ENCODE measurements around the gene RCC2.

RCC2 gene

GRCh38 chr1:17361687-17362086 lies 77.8 kb downstream of the RCC2 start:
- no peak overlapping the region for H3K9ac ChIP-seq (ENCODE audit: low read depth, low read length)
- no peaks in the 10 kb centered on the region for H3K9me3 ChIP-seq (ENCODE audit: control insufficient read depth, insufficient read depth, low read length)
- no peaks in the 10 kb centered on the region for H3K27me3 ChIP-seq (ENCODE audit: control insufficient read depth, insufficient read depth, low read length)
- no peaks in the 10 kb centered on the region for H3K36me3 ChIP-seq (ENCODE audit: control insufficient read depth, insufficient read depth, low read length)
- no peak overlapping the region for H3K4me3 ChIP-seq (ENCODE audit: low read depth, low read length)
- no peaks in the 10 kb centered on the region for H3K4me1 ChIP-seq (ENCODE audit: control insufficient read depth, insufficient read depth, low read length)

GRCh38 chr1:17360272-17360956 lies 79.1 kb downstream of the RCC2 start:
- Histone ChIP-seq H3K9ac (ENCODE audit: low read depth, low read length) (no peak overlapping the region), H3K27me3 (ENCODE audit: control insufficient read depth, insufficient read depth, low read length) (no peaks in the 10 kb centered on the region), H3K4me1 (ENCODE audit: control insufficient read depth, insufficient read depth, low read length) (no peaks in the 10 kb centered on the region), H3K4me3 (ENCODE audit: low read depth, low read length) (no peak overlapping the region), H3K36me3 (ENCODE audit: control insufficient read depth, insufficient read depth, low read length) (no peaks in the 10 kb centered on the region), H3K9me3 (ENCODE audit: control insufficient read depth, insufficient read depth, low read length) (no peaks in the 10 kb centered on the region)

GRCh38 chr1:17359808-17360207 lies 79.7 kb downstream of the RCC2 start:
- no peaks in the 10 kb centered on the region for H3K4me1 ChIP-seq (ENCODE audit: control insufficient read depth, insufficient read depth, low read length)
- no peaks in the 10 kb centered on the region for H3K36me3 ChIP-seq (ENCODE audit: control insufficient read depth, insufficient read depth, low read length)
- no peaks in the 10 kb centered on the region for H3K27me3 ChIP-seq (ENCODE audit: control insufficient read depth, insufficient read depth, low read length)
- H3K9me3 ChIP-seq (ENCODE audit: control insufficient read depth, insufficient read depth, low read length), result no peaks in the 10 kb centered on the region
- no peak overlapping the region for H3K4me3 ChIP-seq (ENCODE audit: low read depth, low read length)
- H3K9ac ChIP-seq (ENCODE audit: low read depth, low read length), result no peak overlapping the region

- H3K36me3 ChIP-seq (ENCODE audit: control insufficient read depth, insufficient read depth, low read length), result no peaks in the 10 kb centered on the region
- H3K9me3 ChIP-seq (ENCODE audit: control insufficient read depth, insufficient read depth, low read length), result no peaks in the 10 kb centered on the region
- no peak overlapping the region for H3K4me3 ChIP-seq (ENCODE audit: low read depth, low read length)
- H3K4me1 ChIP-seq (ENCODE audit: control insufficient read depth, insufficient read depth, low read length), result no peaks in the 10 kb centered on the region
- H3K9ac ChIP-seq (ENCODE audit: low read depth, low read length), result no peak overlapping the region
- no peaks in the 10 kb centered on the region for H3K27me3 ChIP-seq (ENCODE audit: control insufficient read depth, insufficient read depth, low read length)
These were observed 80.4 kb downstream of the RCC2 start for GRCh38 chr1:17359031-17359430.

- Histone ChIP-seq H3K9me3 (ENCODE audit: control insufficient read depth, insufficient read depth, low read length) (no peaks in the 10 kb centered on the region), H3K27me3 (ENCODE audit: control insufficient read depth, insufficient read depth, low read length) (no peaks in the 10 kb centered on the region), H3K9ac (ENCODE audit: low read depth, low read length) (no peak overlapping the region), H3K36me3 (ENCODE audit: control insufficient read depth, insufficient read depth, low read length) (no peaks in the 10 kb centered on the region), H3K4me1 (ENCODE audit: control insufficient read depth, insufficient read depth, low read length) (no peaks in the 10 kb centered on the region), H3K4me3 (ENCODE audit: low read depth, low read length) (no peak overlapping the region)
These were observed 80.9 kb downstream of the RCC2 start for GRCh38 chr1:17358557-17358956.

All from iPS-15b (cell line).